ENCODE results near the gene CYP2W1.

DNA sequence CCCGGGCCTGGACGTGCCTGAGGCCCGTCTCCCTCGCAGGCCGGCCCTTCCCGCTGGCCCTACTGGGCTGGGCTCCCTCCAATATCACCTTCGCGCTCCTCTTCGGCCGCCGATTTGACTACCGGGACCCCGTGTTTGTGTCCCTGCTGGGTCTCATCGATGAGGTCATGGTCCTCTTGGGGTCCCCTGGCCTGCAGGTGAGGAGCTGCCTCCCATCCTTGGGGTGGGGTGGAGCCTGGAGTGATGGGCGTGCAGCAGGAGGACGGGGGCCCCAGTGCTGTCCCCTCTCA is 2.1 kb downstream of the CYP2W1 start:
- TF ChIP-seq, protein P1, sequence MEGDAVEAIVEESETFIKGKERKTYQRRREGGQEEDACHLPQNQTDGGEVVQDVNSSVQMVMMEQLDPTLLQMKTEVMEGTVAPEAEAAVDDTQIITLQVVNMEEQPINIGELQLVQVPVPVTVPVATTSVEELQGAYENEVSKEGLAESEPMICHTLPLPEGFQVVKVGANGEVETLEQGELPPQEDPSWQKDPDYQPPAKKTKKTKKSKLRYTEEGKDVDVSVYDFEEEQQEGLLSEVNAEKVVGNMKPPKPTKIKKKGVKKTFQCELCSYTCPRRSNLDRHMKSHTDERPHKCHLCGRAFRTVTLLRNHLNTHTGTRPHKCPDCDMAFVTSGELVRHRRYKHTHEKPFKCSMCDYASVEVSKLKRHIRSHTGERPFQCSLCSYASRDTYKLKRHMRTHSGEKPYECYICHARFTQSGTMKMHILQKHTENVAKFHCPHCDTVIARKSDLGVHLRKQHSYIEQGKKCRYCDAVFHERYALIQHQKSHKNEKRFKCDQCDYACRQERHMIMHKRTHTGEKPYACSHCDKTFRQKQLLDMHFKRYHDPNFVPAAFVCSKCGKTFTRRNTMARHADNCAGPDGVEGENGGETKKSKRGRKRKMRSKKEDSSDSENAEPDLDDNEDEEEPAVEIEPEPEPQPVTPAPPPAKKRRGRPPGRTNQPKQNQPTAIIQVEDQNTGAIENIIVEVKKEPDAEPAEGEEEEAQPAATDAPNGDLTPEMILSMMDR (IDR thresholded peaks at IDR 0.05) = no peak
- TF ChIP-seq EZH2 (IDR thresholded peaks at IDR 0.05) = no peak
